OCI-LY7 (cell line): Measurements from ENCODE around the gene SHROOM3. TPM values are rescaled to one million over a fixed set of nuclear protein-coding genes. Genes with fewer than 3 reads are reported as not detected.

ENCODE experiments used
- BruUV-seq: library from RNA; stranded (reverse); fragments of 400-500 nt; replicated peaks from 2 replicates; lab custom pipeline; 2021; lab: Mats Ljungman, UMichigan
- CTCF ChIA-PET: fragments of 300-600 bp; sonication (Branson Sonifier 250); formaldehyde crosslinking; loops from one replicate; lab custom pipeline; 2022; ENCODE audit warnings: antibody characterized with exemption; ENCODE audit not compliant: unreplicated experiment; lab: Charles Lee
- POLR2A ChIA-PET: fragments of 300-600 bp; sonication (Branson Sonifier 250); formaldehyde crosslinking; loops from one replicate; lab custom pipeline; 2022; ENCODE audit warnings: antibody characterized with exemption; lab: Charles Lee
- DNase-seq: peaks from one replicate; pipeline ENCODE4 v3.0.0-alpha.2; 2015; ENCODE audit warnings: low spot score
- H2AFZ ChIP-seq: fragments of 200-600 bp; sonication (generic), shearing (Covaris generic); 2 replicates; pipeline ENCODE4 v1.6.1; 2014; ENCODE audit warnings: mild to moderate bottlenecking, antibody characterized with exemption, low read length, moderate library complexity
- H3K27ac ChIP-seq: fragments of 200-600 bp; sonication (generic); 2 replicates; pipeline ENCODE4 v1.5.1; 2014; ENCODE audit warnings: mixed run types, low read depth, mild to moderate bottlenecking, moderate library complexity, low read length, inconsistent platforms; ENCODE audit not compliant: poor library complexity, severe bottlenecking
- H3K36me3 ChIP-seq: fragments of 200-600 bp; sonication (generic); 2 replicates; pipeline ENCODE4 v1.6.1; 2014; ENCODE audit warnings: mild to moderate bottlenecking, antibody characterized with exemption, low read length, moderate library complexity, mixed read lengths; ENCODE audit not compliant: insufficient read depth
- H3K4me1 ChIP-seq: fragments of 200-600 bp; sonication (generic); 2 replicates; pipeline ENCODE4 v1.5.1; 2014; ENCODE audit warnings: mild to moderate bottlenecking, low read length; ENCODE audit not compliant: insufficient read depth, poor library complexity, severe bottlenecking
- H3K4me2 ChIP-seq: fragments of 200-600 bp; sonication (generic); 2 replicates; pipeline ENCODE4 v1.6.1; 2014; ENCODE audit warnings: mild to moderate bottlenecking, low read length
- H3K4me3 ChIP-seq: fragments of 200-600 bp; sonication (generic); 2 replicates; pipeline ENCODE4 v1.5.1; 2014; ENCODE audit warnings: mild to moderate bottlenecking, low read depth, low read length; ENCODE audit not compliant: poor library complexity, severe bottlenecking
- H3K79me2 ChIP-seq: fragments of 200-600 bp; sonication (generic); 2 replicates; pipeline ENCODE4 v1.6.1; 2016; ENCODE audit warnings: low read depth, mild to moderate bottlenecking, low read length, moderate library complexity, mixed read lengths; ENCODE audit not compliant: insufficient read depth
- H3K9me2 ChIP-seq: fragments of 200-600 bp; sonication (generic); 2 replicates; pipeline ENCODE4 v1.6.1; 2016; ENCODE audit warnings: mild to moderate bottlenecking, low read length, mixed read lengths; ENCODE audit not compliant: insufficient read depth
- H3K9me3 ChIP-seq: fragments of 200-600 bp; sonication (generic); 2 replicates; pipeline ENCODE4 v1.6.1; 2014; ENCODE audit warnings: mild to moderate bottlenecking, mixed run types, low read length, mixed read lengths
- H4K20me1 ChIP-seq: fragments of 200-600 bp; sonication (generic); 2 replicates; pipeline ENCODE4 v1.6.1; 2014; ENCODE audit warnings: mild to moderate bottlenecking, antibody characterized with exemption, low read length, moderate library complexity, mixed read lengths; ENCODE audit not compliant: insufficient read depth
- EZH2phosphoT487 ChIP-seq: fragments of 200-600 bp; sonication (generic); IDR thresholded peaks from 2 replicates; pipeline ENCODE4 v1.6.1; 2018; ENCODE audit warnings: low read depth, borderline replicate concordance, mild to moderate bottlenecking, mixed run types, antibody characterized with exemption, low read length, moderate library complexity, mixed read lengths
- intact Hi-C: fragments of 100-400 bp; cut with micrococcal nuclease; formaldehyde crosslinking; loops from one replicate; pipeline ENCODE4 v1.10.0; 2022; ENCODE audit not compliant: unreplicated experiment
- total RNA-seq, 2 experiments: library from RNA; depleted of rRNA in 1 of 2; stranded (reverse); fragments of >200 nt in 1 of 2; shearing (Covaris generic) in 1 of 2; gene quantifications; 2 replicates each; pipeline ENCODE4 v1.2.3, GENCODE V29; 2014 to 2022
- TF ChIP-seq, protein P1 (sequence below): fragments of 200-600 bp; sonication (generic); conservative IDR thresholded peaks from 2 replicates; pipeline ENCODE4 v1.5.1; 2014; ENCODE audit warnings: mild to moderate bottlenecking, antibody characterized with exemption, low read length, moderate library complexity, mixed read lengths

The SHROOM3 gene
- total RNA-seq, 2 experiments from 2014 or later: not detected

- BruUV-seq: no TSS peak
- no peaks in the 10 kb centered on the region for H4K20me1 ChIP-seq
- TF ChIP-seq, protein P1, sequence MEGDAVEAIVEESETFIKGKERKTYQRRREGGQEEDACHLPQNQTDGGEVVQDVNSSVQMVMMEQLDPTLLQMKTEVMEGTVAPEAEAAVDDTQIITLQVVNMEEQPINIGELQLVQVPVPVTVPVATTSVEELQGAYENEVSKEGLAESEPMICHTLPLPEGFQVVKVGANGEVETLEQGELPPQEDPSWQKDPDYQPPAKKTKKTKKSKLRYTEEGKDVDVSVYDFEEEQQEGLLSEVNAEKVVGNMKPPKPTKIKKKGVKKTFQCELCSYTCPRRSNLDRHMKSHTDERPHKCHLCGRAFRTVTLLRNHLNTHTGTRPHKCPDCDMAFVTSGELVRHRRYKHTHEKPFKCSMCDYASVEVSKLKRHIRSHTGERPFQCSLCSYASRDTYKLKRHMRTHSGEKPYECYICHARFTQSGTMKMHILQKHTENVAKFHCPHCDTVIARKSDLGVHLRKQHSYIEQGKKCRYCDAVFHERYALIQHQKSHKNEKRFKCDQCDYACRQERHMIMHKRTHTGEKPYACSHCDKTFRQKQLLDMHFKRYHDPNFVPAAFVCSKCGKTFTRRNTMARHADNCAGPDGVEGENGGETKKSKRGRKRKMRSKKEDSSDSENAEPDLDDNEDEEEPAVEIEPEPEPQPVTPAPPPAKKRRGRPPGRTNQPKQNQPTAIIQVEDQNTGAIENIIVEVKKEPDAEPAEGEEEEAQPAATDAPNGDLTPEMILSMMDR: no peak
- no peak for TF ChIP-seq EZH2phosphoT487
- H3K9me2 ChIP-seq: no peaks in the 10 kb centered on the region
- no peaks in the 10 kb centered on the region for H3K36me3 ChIP-seq
- H2AFZ ChIP-seq: no peak overlapping the region
- intact Hi-C loops: no loop called here
- ChIA-PET CTCF (no interaction called here), POLR2A (interaction anchor here (0.6 kb wide), 1 partner anchor 32 kb away, joined by 3 read pairs; no protein-coding TSS in a partner anchor)
- H3K4me3 ChIP-seq: no peak overlapping the region
- no peaks in the 10 kb centered on the region for H3K79me2 ChIP-seq
- no peak overlapping the region for H3K4me2 ChIP-seq
- H3K4me1 ChIP-seq: no peaks in the 10 kb centered on the region
- DNase-seq: no peak
- H3K27ac ChIP-seq: no peak overlapping the region
- no peaks in the 10 kb centered on the region for H3K9me3 ChIP-seq
These were observed 371.3 kb downstream of the SHROOM3 start for GRCh38 chr4:76806346-76806745.

DNA sequence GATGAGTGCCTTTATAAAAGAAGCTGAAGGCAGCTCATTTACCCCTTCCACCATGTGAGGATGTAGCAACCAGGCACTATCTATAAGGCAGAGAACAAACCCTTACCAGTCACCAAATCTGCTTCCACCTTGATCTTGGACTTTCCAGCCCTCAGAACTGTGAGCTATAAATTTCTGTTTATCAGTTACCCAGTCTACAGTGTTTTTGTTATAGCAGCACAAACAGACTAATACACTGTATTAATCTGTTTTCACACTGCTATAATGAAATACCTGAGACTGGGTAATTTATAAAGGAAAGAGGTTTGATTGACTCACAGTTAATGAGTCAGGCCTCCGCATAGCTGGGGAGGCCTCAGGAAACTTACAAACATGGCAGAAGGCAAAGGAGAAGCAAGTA, 371.7 kb downstream of the SHROOM3 start:
- no peak for DNase-seq
- H3K4me2 ChIP-seq: no peak overlapping the region
- H3K27ac ChIP-seq: no peak overlapping the region
- intact Hi-C loops: no loop called here
- no peaks in the 10 kb centered on the region for H3K36me3 ChIP-seq
- H4K20me1 ChIP-seq: no peaks in the 10 kb centered on the region
- POLR2A ChIA-PET: interaction anchor here (0.6 kb wide), 1 partner anchor 32 kb away, joined by 3 read pairs; no protein-coding TSS in a partner anchor
- no peaks in the 10 kb centered on the region for H3K4me1 ChIP-seq
- H2AFZ ChIP-seq: no peak overlapping the region
- H3K4me3 ChIP-seq: no peak overlapping the region
- TF ChIP-seq, protein P1: no peak
- TF ChIP-seq EZH2phosphoT487: no peak
- CTCF ChIA-PET: no interaction called here
- no peaks in the 10 kb centered on the region for H3K9me3 ChIP-seq
- H3K9me2 ChIP-seq: no peaks in the 10 kb centered on the region
- no TSS peak for BruUV-seq
- no peaks in the 10 kb centered on the region for H3K79me2 ChIP-seq

- TF ChIP-seq, protein P1: no peak
- no peak for TF ChIP-seq EZH2phosphoT487
- no peaks in the 10 kb centered on the region for H3K4me1 ChIP-seq
- ChIA-PET POLR2A (interaction anchor here (1.6 kb wide), 2 partner anchors 11 to 30 kb away, joined by 4 read pairs; no protein-coding TSS in a partner anchor), CTCF (no interaction called here)
- no peaks in the 10 kb centered on the region for H3K36me3 ChIP-seq
- no peak for DNase-seq
- intact Hi-C loops: no loop called here
- H3K79me2 ChIP-seq: no peaks in the 10 kb centered on the region
- H3K4me3 ChIP-seq: no peak overlapping the region
- H3K9me3 ChIP-seq: no peaks in the 10 kb centered on the region
- no peaks in the 10 kb centered on the region for H4K20me1 ChIP-seq
- no peak overlapping the region for H2AFZ ChIP-seq
- no peak overlapping the region for H3K27ac ChIP-seq
- no TSS peak for BruUV-seq
- H3K9me2 ChIP-seq: no peaks in the 10 kb centered on the region
- H3K4me2 ChIP-seq: no peak overlapping the region
These were observed 374.7 kb downstream of the SHROOM3 start for GRCh38 chr4:76809594-76810305.
